IMR-90 (cell line): ENCODE results near the gene AKR1C2. TPM values are rescaled to one million over a fixed set of nuclear protein-coding genes. Genes with fewer than 3 reads are reported as not detected.
"Not testable (repeated sequence)": the region's sequence is repeated elsewhere in the genome, so short reads cannot be mapped to it uniquely, and the experiment has no call there.

ENCODE experiments used
- ATAC-seq: fragments of 200-7000 bp; cut with Tn5 transposase; 2 replicates; pipeline ENCODE4 v1.9.1; 2020; ENCODE audit warnings: low read depth, mild to moderate bottlenecking, moderate library complexity
- BruUV-seq: library from RNA; stranded (reverse); fragments of 400-500 nt; replicated peaks from 2 replicates; lab custom pipeline; 2021; lab: Mats Ljungman, UMichigan
- CTCF ChIA-PET: fragments of 300-600 bp; formaldehyde crosslinking; extraction: SDS; loops from one replicate; lab custom pipeline; 2021; ENCODE audit warnings: antibody characterized with exemption; lab: Yijun Ruan, JAX
- POLR2A ChIA-PET: fragments of 300-600 bp; sonication (Branson Sonifier 250); formaldehyde crosslinking; loops from one replicate; lab custom pipeline; 2022; ENCODE audit warnings: antibody characterized with exemption; ENCODE audit not compliant: unreplicated experiment; lab: Charles Lee
- DNase-seq: peaks from one replicate; pipeline ENCODE4 v3.0.0; 2013
- H2AFZ ChIP-seq: replicated peaks from 2 replicates; pipeline ENCODE3; 2013; ENCODE audit warnings: low read length, mild to moderate bottlenecking; ENCODE audit not compliant: poor library complexity
- H2AK5ac ChIP-seq: 2 replicates; pipeline ENCODE4 v1.6.1; 2013; ENCODE audit warnings: low read depth, low read length, inconsistent platforms
- H2AK9ac ChIP-seq: replicated peaks from 2 replicates; pipeline ENCODE3; 2013; ENCODE audit warnings: mild to moderate bottlenecking, low read depth, low read length, moderate library complexity; ENCODE audit not compliant: poor library complexity
- H2BK120ac ChIP-seq: 2 replicates; pipeline ENCODE4 v1.6.1; 2013; ENCODE audit warnings: low read depth, low read length, inconsistent platforms
- H2BK15ac ChIP-seq: 3 replicates; pipeline ENCODE4 v1.6.1; 2013; ENCODE audit warnings: low read depth, low read length, inconsistent platforms
- H2BK20ac ChIP-seq: 2 replicates; pipeline ENCODE4 v1.6.1; 2013; ENCODE audit warnings: low read depth, mild to moderate bottlenecking, inconsistent platforms, low read length, moderate library complexity
- H2BK5ac ChIP-seq: 2 replicates; pipeline ENCODE4 v1.6.1; 2013; ENCODE audit warnings: mild to moderate bottlenecking, low read depth, low read length, inconsistent platforms; ENCODE audit not compliant: poor library complexity, severe bottlenecking
- H3K14ac ChIP-seq: replicated peaks from 2 replicates; pipeline ENCODE4 v1.6.1; 2013; ENCODE audit warnings: low read depth, low read length, inconsistent platforms
- H3K18ac ChIP-seq: 2 replicates; pipeline ENCODE4 v1.6.1; 2013; ENCODE audit warnings: low read depth, low read length, control low read depth
- H3K23ac ChIP-seq: 2 replicates; pipeline ENCODE4 v1.6.1; 2013; ENCODE audit warnings: low read depth, low read length, inconsistent platforms
- H3K27ac ChIP-seq: 2 replicates; pipeline ENCODE4 v1.5.1; 2013; ENCODE audit warnings: mild to moderate bottlenecking, control low read depth, low read length; ENCODE audit not compliant: insufficient read depth
- H3K27me3 ChIP-seq: 2 replicates; pipeline ENCODE4 v1.6.1; 2013; ENCODE audit warnings: low read length; ENCODE audit not compliant: control insufficient read depth, insufficient read depth
- H3K36me3 ChIP-seq: 2 replicates; pipeline ENCODE4 v1.6.1; 2013; ENCODE audit warnings: low read length, mixed read lengths; ENCODE audit not compliant: control insufficient read depth, insufficient read depth
- H3K4ac ChIP-seq: 2 replicates; pipeline ENCODE4 v1.6.1; 2013; ENCODE audit warnings: low read depth, low read length, inconsistent platforms
- H3K4me1 ChIP-seq: 2 replicates; pipeline ENCODE4 v1.6.1; 2013; ENCODE audit warnings: low read length, mixed read lengths; ENCODE audit not compliant: control insufficient read depth, insufficient read depth
- H3K4me2 ChIP-seq: 2 replicates; pipeline ENCODE4 v1.6.1; 2013; ENCODE audit warnings: low read depth, mild to moderate bottlenecking, control low read depth, low read length, moderate library complexity
- H3K4me3 ChIP-seq: 2 replicates; pipeline ENCODE4 v1.5.1; 2013; ENCODE audit warnings: low read depth, mild to moderate bottlenecking, control low read depth, low read length, moderate library complexity; ENCODE audit not compliant: insufficient read depth
- H3K56ac ChIP-seq: 2 replicates; pipeline ENCODE4 v1.6.1; 2013; ENCODE audit warnings: low read length, inconsistent platforms; ENCODE audit not compliant: insufficient read depth; ENCODE audit errors: extremely low read depth
- H3K79me1 ChIP-seq, 2 experiments: 2 replicates each; pipeline ENCODE4 v1.6.1; 2013; ENCODE audit warnings: low read length in 2 of 2, inconsistent platforms in 1 of 2, low read depth in 1 of 2
- H3K9ac ChIP-seq: 2 replicates; pipeline ENCODE4 v1.6.1; 2013; ENCODE audit warnings: low read depth, low read length, control low read depth
- H3K9me1 ChIP-seq: 2 replicates; pipeline ENCODE4 v1.6.1; 2013; ENCODE audit warnings: low read length, inconsistent platforms; ENCODE audit not compliant: insufficient read depth
- H3K9me3 ChIP-seq: 2 replicates; pipeline ENCODE4 v1.6.1; 2013; ENCODE audit warnings: low read length; ENCODE audit not compliant: control insufficient read depth, insufficient read depth
- H4K20me1 ChIP-seq: 2 replicates; pipeline ENCODE4 v1.6.1; 2013; ENCODE audit warnings: low read length, inconsistent platforms; ENCODE audit not compliant: insufficient read depth
- H4K5ac ChIP-seq: 2 replicates; pipeline ENCODE4 v1.6.1; 2013; ENCODE audit warnings: mild to moderate bottlenecking, low read depth, low read length, control low read depth
- H4K8ac ChIP-seq, 2 experiments: 2 replicates each; pipeline ENCODE4 v1.6.1; 2013; ENCODE audit warnings: low read depth in 2 of 2, low read length in 2 of 2, control low read depth in 1 of 2, inconsistent platforms in 1 of 2
- H4K91ac ChIP-seq: 2 replicates; pipeline ENCODE4 v1.6.1; 2013; ENCODE audit warnings: low read depth, low read length, inconsistent platforms; ENCODE audit not compliant: insufficient read depth
- MXI1 ChIP-seq: IDR thresholded peaks from 2 replicates; pipeline ENCODE4 v1.6.1; 2012; ENCODE audit warnings: low read depth, mild to moderate bottlenecking, low read length, moderate library complexity, borderline replicate concordance
- WGBS, 2 experiments: methylation state at CpG; one replicate each; pipeline versions ENCODE4 v1.1.5 to v1.1.7; 2013; ENCODE audit warnings: missing lambda C conversion rate in 2 of 2; ENCODE audit not compliant: insufficient read length in 1 of 2; ENCODE audit errors: extremely low coverage in 2 of 2; 5-methylcytosine and 5-hydroxymethylcytosine counted together
- dilution Hi-C: fragments of 300-500 bp; cut with HindIII; formaldehyde crosslinking; loops from one replicate; pipeline ENCODE4 v1.14.3; 2018; ENCODE audit warnings: low sequenced_read_pairs; ENCODE audit not compliant: unreplicated experiment
- in situ Hi-C: fragments of 300-500 bp; cut with MboI; formaldehyde crosslinking; loops from 3 replicates; pipeline ENCODE4 v1.14.3; 2019; ENCODE audit warnings: low sequenced_read_pairs, inconsistent platforms, mixed read lengths
- intact Hi-C: fragments of 100-400 bp; cut with micrococcal nuclease; formaldehyde crosslinking; loops from 2 replicates; pipeline ENCODE4 v1.10.0; 2022
- polyA plus RNA-seq, 3 experiments: library from polyadenylated mRNA; depleted of rRNA; stranded (reverse); fragments of >200 nt; gene quantifications; 2 replicates each; pipeline ENCODE4 v1.2.3, GENCODE V29; 2012; ENCODE audit warnings: low replicate concordance in 1 of 3
- total RNA-seq: library from RNA; depleted of rRNA; stranded (reverse); fragments of >200 nt; gene quantifications from 2 replicates; pipeline ENCODE4 v1.2.3, GENCODE V29; 2012

The AKR1C2 gene
- total and polyA plus RNA-seq, 2 of the 4 experiments (the other 2 are of a cell fraction) = 0.36 to 1.0 TPM

- no peak for TF ChIP-seq MXI1
These were observed 61.9 kb downstream of the AKR1C2 start (continued) for GRCh38 chr10:4941540-4942330.

GRCh38 chr10:4940909-4941308, 62.7 kb downstream of the AKR1C2 start:
- no CpG with 5 or more reads among the region's 2 CpGs for WGBS, 2 experiments
- H3K4me2 ChIP-seq, in situ Hi-C loops, H2AK9ac ChIP-seq, H4K91ac ChIP-seq, H3K27ac ChIP-seq, H2BK20ac ChIP-seq, H3K4ac ChIP-seq, H3K23ac ChIP-seq, POLR2A ChIA-PET, CTCF ChIA-PET, H4K20me1 ChIP-seq, H2AK5ac ChIP-seq, H3K9me3 ChIP-seq, H3K4me3 ChIP-seq, BruUV-seq, H2BK5ac ChIP-seq, H3K27me3 ChIP-seq, H3K56ac ChIP-seq, H3K14ac ChIP-seq, H3K36me3 ChIP-seq, DNase-seq, H3K9me1 ChIP-seq, H4K8ac ChIP-seq, H3K9ac ChIP-seq, H2AFZ ChIP-seq, dilution Hi-C loops, H2BK15ac ChIP-seq, ATAC-seq, intact Hi-C loops, H3K79me1 ChIP-seq: not testable (repeated sequence)
- peak overlapping the region; percentile 64; the same call in 1 of the 2 replicates for H4K5ac ChIP-seq
- H3K4me1 ChIP-seq = peaks cover 14% of the 10 kb centered on the region
- H2BK120ac ChIP-seq = peak overlapping the region; percentile 64; the same call in 1 of the 2 replicates
- H3K18ac ChIP-seq = peak overlapping the region; percentile 61

- H4K20me1 ChIP-seq, H3K36me3 ChIP-seq, POLR2A ChIA-PET, H2AFZ ChIP-seq, H3K79me1 ChIP-seq, DNase-seq, H2BK5ac ChIP-seq, H3K27ac ChIP-seq, H3K18ac ChIP-seq, H3K4me2 ChIP-seq, H4K8ac ChIP-seq, H4K5ac ChIP-seq, CTCF ChIA-PET, H3K4ac ChIP-seq, H3K14ac ChIP-seq, H2AK5ac ChIP-seq, H3K27me3 ChIP-seq, H3K9ac ChIP-seq, H4K91ac ChIP-seq, H3K9me3 ChIP-seq, H2BK15ac ChIP-seq, ATAC-seq, dilution Hi-C loops, H2AK9ac ChIP-seq, H3K4me3 ChIP-seq, BruUV-seq, H2BK120ac ChIP-seq, intact Hi-C loops, H3K56ac ChIP-seq, H3K23ac ChIP-seq, in situ Hi-C loops, H3K9me1 ChIP-seq: not testable (repeated sequence)
- H2BK20ac ChIP-seq = peak overlapping the region; percentile 38; the same call in 1 of the 2 replicates
- H3K4me1 ChIP-seq = peaks cover 14% of the 10 kb centered on the region
- WGBS, 2 experiments = no CpG with 5 or more reads among the region's 6 CpGs
These were observed 63.6 kb downstream of the AKR1C2 start for GRCh38 chr10:4940073-4940428.
